Activated B cell treated with CpG ODN at 0.5 μM for 24 hours (primary cell): Measurements from ENCODE around the gene LRP8. TPM values are rescaled to one million over a fixed set of nuclear protein-coding genes. Genes with fewer than 3 reads are reported as not detected.

Experiments used
- ATAC-seq: fragments of 200-7000 bp; cut with Tn5 transposase; one replicate; pipeline ENCODE4 v1.10.0; 2021; ENCODE audit warnings: low read depth, mild to moderate bottlenecking, moderate library complexity
- CTCF ChIA-PET: fragments of 350-600 bp; sonication (Branson Sonifier 250); formaldehyde crosslinking; loops from one replicate; lab custom pipeline; 2021; ENCODE audit warnings: antibody characterized with exemption; lab: Charles Lee
- POLR2A ChIA-PET: fragments of 350-600 bp; sonication (Branson Sonifier 250); formaldehyde crosslinking; loops from one replicate; lab custom pipeline; 2021; ENCODE audit warnings: antibody characterized with exemption; lab: Charles Lee
- DNase-seq: peaks from one replicate; pipeline ENCODE4 v3.0.0; 2022
- H3K27ac Mint-ChIP-seq: one replicate; pipeline ENCODE4 v1.8.0; 2020; ENCODE audit warnings: mixed read lengths
- H3K27me3 Mint-ChIP-seq: one replicate; pipeline ENCODE4 v1.8.0; 2021; ENCODE audit warnings: mixed read lengths
- H3K36me3 Mint-ChIP-seq: one replicate; pipeline ENCODE4 v1.8.0; 2021; ENCODE audit warnings: low read depth, mixed read lengths
- H3K4me1 Mint-ChIP-seq: one replicate; pipeline ENCODE4 v1.8.0; 2021; ENCODE audit warnings: mixed read lengths
- H3K4me3 Mint-ChIP-seq: one replicate; pipeline ENCODE4 v1.8.0; 2020; ENCODE audit warnings: mild to moderate bottlenecking, mixed read lengths
- H3K9me3 Mint-ChIP-seq: one replicate; pipeline ENCODE4 v1.8.0; 2020; ENCODE audit warnings: mixed read lengths
- intact Hi-C: fragments of 100-400 bp; cut with micrococcal nuclease; formaldehyde crosslinking; loops from one replicate; pipeline ENCODE4 v1.15.1; 2024
- total RNA-seq: library from RNA; stranded (reverse); gene quantifications from 2 replicates; pipeline ENCODE4 v1.2.3, GENCODE V29; 2022
- TF ChIP-seq, protein P1 (sequence below): fragments of 200-600 bp; IDR thresholded peaks from one replicate; pipeline ENCODE4 v1.8.0; 2022; ENCODE audit warnings: antibody characterized with exemption, mild to moderate bottlenecking

The LRP8 gene
- total RNA-seq, 1 donor from 2014 or later, result 40.6 TPM

DNA sequence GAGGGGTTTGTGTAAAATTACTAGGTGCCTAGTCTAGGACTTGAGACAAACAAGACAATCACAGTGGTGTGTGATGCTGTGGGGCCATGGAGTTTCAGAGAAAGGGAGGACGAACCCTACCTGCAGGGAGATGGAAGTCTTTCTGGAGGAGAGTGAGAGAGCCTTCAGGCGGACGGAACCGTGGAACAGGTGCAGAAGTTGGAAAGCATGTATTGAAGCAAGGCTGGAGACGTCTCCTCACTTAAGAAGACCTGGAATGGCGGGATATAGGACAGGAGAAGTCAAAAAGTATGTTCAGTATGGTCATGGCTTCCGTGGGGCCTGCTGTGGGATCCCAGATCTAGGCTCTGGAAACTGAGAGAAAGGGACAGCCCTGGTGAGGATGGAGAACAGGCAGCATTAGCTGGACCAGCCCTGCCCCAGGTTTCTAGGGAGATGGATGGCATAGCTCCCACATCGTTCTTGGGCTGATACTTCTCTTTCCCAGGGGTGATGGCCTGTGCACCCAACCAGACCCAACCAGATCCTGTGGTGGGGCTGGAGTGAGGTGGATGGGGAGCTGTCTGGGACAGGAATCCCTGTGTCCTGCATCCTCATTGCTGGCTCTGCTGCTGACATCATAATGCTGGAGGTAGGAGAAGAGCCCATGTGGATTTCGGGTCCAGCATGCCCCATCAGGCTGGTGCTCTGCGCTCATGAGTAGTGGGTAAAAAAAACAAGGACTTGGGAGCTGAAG lies 15.0 kb upstream of the LRP8 start:
- H3K9me3 Mint-ChIP-seq, result no peaks in the 10 kb centered on the region
- no peak for ATAC-seq
- ChIA-PET CTCF (no interaction called here), POLR2A (no interaction called here)
- no peak overlapping the region for H3K27ac Mint-ChIP-seq
- no peaks in the 10 kb centered on the region for H3K36me3 Mint-ChIP-seq
- peaks cover 10% of the 10 kb centered on the region for H3K4me1 Mint-ChIP-seq
- DNase-seq, result no peak
- TF ChIP-seq, protein P1, sequence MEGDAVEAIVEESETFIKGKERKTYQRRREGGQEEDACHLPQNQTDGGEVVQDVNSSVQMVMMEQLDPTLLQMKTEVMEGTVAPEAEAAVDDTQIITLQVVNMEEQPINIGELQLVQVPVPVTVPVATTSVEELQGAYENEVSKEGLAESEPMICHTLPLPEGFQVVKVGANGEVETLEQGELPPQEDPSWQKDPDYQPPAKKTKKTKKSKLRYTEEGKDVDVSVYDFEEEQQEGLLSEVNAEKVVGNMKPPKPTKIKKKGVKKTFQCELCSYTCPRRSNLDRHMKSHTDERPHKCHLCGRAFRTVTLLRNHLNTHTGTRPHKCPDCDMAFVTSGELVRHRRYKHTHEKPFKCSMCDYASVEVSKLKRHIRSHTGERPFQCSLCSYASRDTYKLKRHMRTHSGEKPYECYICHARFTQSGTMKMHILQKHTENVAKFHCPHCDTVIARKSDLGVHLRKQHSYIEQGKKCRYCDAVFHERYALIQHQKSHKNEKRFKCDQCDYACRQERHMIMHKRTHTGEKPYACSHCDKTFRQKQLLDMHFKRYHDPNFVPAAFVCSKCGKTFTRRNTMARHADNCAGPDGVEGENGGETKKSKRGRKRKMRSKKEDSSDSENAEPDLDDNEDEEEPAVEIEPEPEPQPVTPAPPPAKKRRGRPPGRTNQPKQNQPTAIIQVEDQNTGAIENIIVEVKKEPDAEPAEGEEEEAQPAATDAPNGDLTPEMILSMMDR, result no peak
- H3K4me3 Mint-ChIP-seq, result no peak overlapping the region
- no peaks in the 10 kb centered on the region for H3K27me3 Mint-ChIP-seq
- intact Hi-C loops, result no loop called here

GRCh38 chr1:53341961-53342707 lies 14.3 kb upstream of the LRP8 start:
- CTCF ChIA-PET, result no interaction called here
- POLR2A ChIA-PET, result no interaction called here
- Mint-ChIP-seq H3K27ac (no peak overlapping the region), H3K4me1 (peaks cover 10% of the 10 kb centered on the region), H3K4me3 (no peak overlapping the region), H3K36me3 (no peaks in the 10 kb centered on the region), H3K9me3 (no peaks in the 10 kb centered on the region), H3K27me3 (no peaks in the 10 kb centered on the region)
- TF ChIP-seq, protein P1, result no peak
- ATAC-seq, result no peak
- no peak for DNase-seq
- intact Hi-C loops, result no loop called here

DNA sequence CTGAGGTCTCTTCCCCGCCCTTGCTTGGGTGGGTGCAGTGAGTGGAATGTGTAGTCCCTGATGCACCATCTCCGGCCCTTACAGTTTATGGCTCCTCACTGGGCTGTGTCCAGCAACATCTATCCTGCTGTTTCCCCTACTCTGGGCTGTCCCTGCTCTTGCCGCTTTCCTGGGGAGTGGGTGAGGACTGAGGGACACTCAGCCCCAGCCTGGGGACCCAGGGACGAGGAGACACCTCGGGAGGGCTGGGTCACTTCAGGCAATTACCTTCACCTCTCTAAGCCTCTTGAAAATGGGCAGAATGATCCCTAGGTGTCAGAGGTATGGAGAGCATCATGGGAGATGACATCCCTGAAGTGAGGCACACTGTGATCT lies 13.6 kb upstream of the LRP8 start:
- DNase-seq (peak; percentile 7), ATAC-seq (no peak)
- Mint-ChIP-seq H3K4me3 (no peak overlapping the region), H3K9me3 (no peaks in the 10 kb centered on the region), H3K36me3 (no peaks in the 10 kb centered on the region), H3K27me3 (no peaks in the 10 kb centered on the region), H3K27ac (no peak overlapping the region), H3K4me1 (peaks cover 10% of the 10 kb centered on the region)
- intact Hi-C loops, result no loop called here
- CTCF ChIA-PET, result no interaction called here
- POLR2A ChIA-PET, result no interaction called here
- TF ChIP-seq, protein P1, result no peak

DNA sequence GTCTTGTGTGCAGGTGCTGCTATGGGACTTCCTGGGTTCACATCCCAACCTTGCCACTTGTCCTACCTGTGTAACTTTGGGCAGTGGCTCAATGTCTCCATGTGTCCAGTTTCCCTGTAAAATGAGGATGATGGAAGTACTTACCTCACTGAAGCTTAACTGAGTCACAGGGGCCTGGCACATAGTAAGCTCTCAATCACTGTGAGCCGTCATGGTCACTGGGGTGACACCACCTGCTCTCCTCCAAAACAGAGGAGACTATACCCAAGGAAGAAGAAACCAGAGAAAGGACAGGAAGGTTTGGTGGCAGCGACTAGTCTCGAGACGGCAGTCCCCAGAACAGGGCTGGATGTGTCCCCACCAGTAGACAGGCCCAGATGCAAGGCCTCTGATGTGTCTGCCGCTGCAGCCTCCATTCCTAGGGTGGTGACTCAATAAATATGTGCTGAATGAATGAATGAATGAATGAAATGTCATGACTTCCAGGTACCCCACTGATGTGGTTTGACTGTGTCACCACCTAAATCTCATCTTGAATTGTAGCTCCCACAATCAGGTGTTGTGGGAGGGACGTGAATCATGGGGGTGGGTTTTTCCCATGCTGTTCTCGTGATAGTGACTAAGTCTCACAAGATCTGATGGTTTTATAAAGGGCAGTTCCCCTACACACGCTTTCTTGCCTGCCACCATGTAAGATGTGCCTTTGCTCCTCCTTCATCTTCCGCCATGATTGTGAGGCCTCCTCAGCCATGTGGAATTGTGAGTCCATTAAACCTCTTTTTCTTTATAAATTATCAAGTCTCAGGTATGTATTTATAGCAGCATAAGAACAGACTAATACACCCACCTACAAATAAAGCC lies 13.0 kb upstream of the LRP8 start:
- TF ChIP-seq, protein P1, result no peak
- no peaks in the 10 kb centered on the region for H3K36me3 Mint-ChIP-seq
- H3K4me3 Mint-ChIP-seq, result no peak overlapping the region
- POLR2A ChIA-PET, result no interaction called here
- CTCF ChIA-PET, result no interaction called here
- DNase-seq, result no peak
- H3K9me3 Mint-ChIP-seq, result no peaks in the 10 kb centered on the region
- H3K27me3 Mint-ChIP-seq, result no peaks in the 10 kb centered on the region
- ATAC-seq, result no peak
- H3K4me1 Mint-ChIP-seq, result peaks cover 10% of the 10 kb centered on the region
- H3K27ac Mint-ChIP-seq, result no peak overlapping the region
- intact Hi-C loops, result no loop called here
